ENCODE measurements around the gene PTPRM. TPM values are rescaled to one million over a fixed set of nuclear protein-coding genes. Genes with fewer than 3 reads are reported as not detected.

The PTPRM gene
- total RNA-seq, 1 donor from 2014 or later: 131 TPM

- H3K27me3 Mint-ChIP-seq (ENCODE audit: low read depth): no peaks in the 10 kb centered on the region
- H3K27ac Mint-ChIP-seq (ENCODE audit: unreplicated experiment): no peak overlapping the region
- no peaks in the 10 kb centered on the region for H3K4me1 Mint-ChIP-seq (ENCODE audit: low read depth)
- DNase-seq (ENCODE audit: low spot score): no peak
- peaks cover 6% of the 10 kb centered on the region for H3K36me3 Mint-ChIP-seq (ENCODE audit: low read depth)
- H3K4me3 Mint-ChIP-seq (ENCODE audit: unreplicated experiment): no peak overlapping the region
- no peaks in the 10 kb centered on the region for H3K9me3 Mint-ChIP-seq (ENCODE audit: low read depth)
- TF ChIP-seq, protein P1, sequence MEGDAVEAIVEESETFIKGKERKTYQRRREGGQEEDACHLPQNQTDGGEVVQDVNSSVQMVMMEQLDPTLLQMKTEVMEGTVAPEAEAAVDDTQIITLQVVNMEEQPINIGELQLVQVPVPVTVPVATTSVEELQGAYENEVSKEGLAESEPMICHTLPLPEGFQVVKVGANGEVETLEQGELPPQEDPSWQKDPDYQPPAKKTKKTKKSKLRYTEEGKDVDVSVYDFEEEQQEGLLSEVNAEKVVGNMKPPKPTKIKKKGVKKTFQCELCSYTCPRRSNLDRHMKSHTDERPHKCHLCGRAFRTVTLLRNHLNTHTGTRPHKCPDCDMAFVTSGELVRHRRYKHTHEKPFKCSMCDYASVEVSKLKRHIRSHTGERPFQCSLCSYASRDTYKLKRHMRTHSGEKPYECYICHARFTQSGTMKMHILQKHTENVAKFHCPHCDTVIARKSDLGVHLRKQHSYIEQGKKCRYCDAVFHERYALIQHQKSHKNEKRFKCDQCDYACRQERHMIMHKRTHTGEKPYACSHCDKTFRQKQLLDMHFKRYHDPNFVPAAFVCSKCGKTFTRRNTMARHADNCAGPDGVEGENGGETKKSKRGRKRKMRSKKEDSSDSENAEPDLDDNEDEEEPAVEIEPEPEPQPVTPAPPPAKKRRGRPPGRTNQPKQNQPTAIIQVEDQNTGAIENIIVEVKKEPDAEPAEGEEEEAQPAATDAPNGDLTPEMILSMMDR (IDR thresholded peaks at IDR 0.05): no peak
These were observed 732.2 kb downstream of the PTPRM start for GRCh38 chr18:8299054-8299980.

DNA sequence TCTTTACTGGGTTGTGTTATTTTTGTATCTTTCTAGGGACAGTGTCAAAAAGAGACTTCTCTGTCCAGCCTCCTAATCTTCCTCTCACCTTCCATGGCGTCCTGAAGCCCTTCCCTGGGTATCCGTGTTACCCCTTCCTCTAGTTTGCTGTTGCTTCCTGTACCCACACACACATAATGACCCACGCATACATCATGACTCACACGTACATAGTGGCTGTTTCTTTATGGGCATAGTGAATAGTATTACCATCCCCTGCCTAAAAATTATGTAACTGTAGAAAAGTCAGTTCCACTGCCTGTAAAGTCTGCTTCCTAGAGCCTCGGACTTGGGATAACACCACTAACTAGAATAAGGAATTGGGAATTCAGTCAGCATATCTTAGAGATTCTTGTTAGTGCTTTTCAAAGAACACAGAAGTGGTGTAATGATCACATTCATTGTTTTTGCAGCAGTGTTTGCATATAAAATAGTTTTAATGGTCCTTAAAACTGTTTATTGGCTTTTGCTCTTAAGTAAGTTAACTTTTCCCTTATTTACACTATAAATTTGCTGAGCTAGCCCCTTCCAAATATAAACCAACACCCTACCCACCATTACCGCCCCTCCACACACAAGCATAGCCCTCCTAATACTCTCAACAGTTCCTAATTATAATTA is 733.8 kb downstream of the PTPRM start:
- TF ChIP-seq, protein P1 (IDR thresholded peaks at IDR 0.05): no peak
- no peak for DNase-seq (ENCODE audit: low spot score)
- H3K4me3 Mint-ChIP-seq (ENCODE audit: unreplicated experiment): no peak overlapping the region
- no peaks in the 10 kb centered on the region for H3K36me3 Mint-ChIP-seq (ENCODE audit: low read depth)
- no peaks in the 10 kb centered on the region for H3K9me3 Mint-ChIP-seq (ENCODE audit: low read depth)
- no peaks in the 10 kb centered on the region for H3K27me3 Mint-ChIP-seq (ENCODE audit: low read depth)
- H3K4me1 Mint-ChIP-seq (ENCODE audit: low read depth): no peaks in the 10 kb centered on the region
- H3K27ac Mint-ChIP-seq (ENCODE audit: unreplicated experiment): no peak overlapping the region

DNA sequence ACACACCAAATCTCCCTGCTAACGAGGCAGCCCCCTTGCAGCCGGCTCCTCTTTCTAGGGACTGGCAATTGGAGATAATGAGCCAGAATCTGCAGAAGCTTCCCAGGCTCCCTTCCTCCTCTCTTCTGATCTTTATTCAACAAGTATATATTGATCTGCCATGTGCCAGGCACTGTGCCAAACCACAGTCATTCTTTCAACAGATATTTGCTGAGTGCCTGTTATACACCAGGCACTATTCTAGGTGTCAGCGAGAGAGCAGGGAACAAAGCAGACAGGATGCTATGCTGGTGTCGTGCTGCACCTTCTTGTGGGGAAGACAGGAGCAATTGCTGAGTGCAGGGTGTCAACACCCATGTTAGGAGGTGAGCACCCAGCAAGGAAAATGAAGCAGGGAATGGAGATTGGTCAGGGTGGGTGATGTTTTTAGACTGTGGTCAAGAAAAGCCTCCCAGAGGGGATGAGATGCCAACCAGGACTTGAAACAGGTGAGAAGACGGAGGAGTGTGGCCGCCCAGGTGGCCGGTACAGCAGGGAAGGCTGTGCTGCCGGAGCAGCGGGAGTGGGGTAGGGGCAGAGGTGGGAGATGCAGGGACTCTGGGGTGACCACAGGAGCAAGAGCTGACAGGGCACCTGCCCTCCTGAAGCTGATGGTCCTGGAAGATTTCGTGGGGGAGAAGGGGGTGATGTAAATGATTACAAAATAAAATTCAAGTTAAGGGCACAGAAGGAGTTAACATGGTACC is 734.5 kb downstream of the PTPRM start:
- DNase-seq (ENCODE audit: low spot score): no peak
- H3K36me3 Mint-ChIP-seq (ENCODE audit: low read depth): peaks cover 1% of the 10 kb centered on the region
- H3K4me3 Mint-ChIP-seq (ENCODE audit: unreplicated experiment): no peak overlapping the region

DNA sequence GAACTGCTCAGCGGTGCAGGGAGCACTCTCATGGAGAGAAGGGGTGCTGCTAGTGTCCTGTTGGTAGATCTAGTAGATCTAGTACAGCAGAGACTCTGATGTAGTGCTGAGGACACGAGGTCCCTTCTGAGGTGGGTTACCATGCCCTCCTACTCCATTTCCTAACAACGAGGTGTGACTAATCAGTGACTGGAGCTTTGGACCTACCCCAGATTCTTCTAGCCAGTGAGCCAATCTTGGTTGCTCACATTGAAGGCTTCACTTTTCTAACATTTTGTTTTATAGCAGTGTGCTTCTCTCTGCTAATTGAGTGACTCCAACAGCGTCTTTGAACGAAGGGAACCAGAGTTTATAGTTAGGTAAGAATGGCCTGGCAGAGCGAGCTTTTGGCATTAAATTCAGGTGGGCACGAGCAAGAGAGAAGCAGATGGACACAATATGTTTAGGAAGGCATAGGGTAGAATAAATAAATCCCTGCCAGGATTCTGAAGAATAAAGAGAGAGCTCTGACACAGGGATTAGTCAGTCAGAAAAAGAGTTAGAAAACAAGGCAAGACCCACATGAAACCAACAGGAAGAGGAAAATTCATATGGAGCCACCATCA is 736.1 kb downstream of the PTPRM start:
- no peaks in the 10 kb centered on the region for H3K9me3 Mint-ChIP-seq (ENCODE audit: low read depth)
- DNase-seq (ENCODE audit: low spot score): no peak

More for the DNA sequence above, 734.5 kb downstream of the PTPRM start:
- TF ChIP-seq, protein P1 (IDR thresholded peaks at IDR 0.05): no peak
- Mint-ChIP-seq H3K4me1 (ENCODE audit: low read depth) (peaks cover 2% of the 10 kb centered on the region), H3K9me3 (ENCODE audit: low read depth) (no peaks in the 10 kb centered on the region), H3K27me3 (ENCODE audit: low read depth) (no peaks in the 10 kb centered on the region), H3K27ac (ENCODE audit: unreplicated experiment) (no peak overlapping the region)

More for the DNA sequence above, 736.1 kb downstream of the PTPRM start:
- no peak overlapping the region for H3K4me3 Mint-ChIP-seq (ENCODE audit: unreplicated experiment)
- TF ChIP-seq, protein P1 (IDR thresholded peaks at IDR 0.05): no peak
- no peak overlapping the region for H3K27ac Mint-ChIP-seq (ENCODE audit: unreplicated experiment)
- H3K27me3 Mint-ChIP-seq (ENCODE audit: low read depth): no peaks in the 10 kb centered on the region
- peaks cover 6% of the 10 kb centered on the region for H3K4me1 Mint-ChIP-seq (ENCODE audit: low read depth)
- H3K36me3 Mint-ChIP-seq (ENCODE audit: low read depth): peaks cover 5% of the 10 kb centered on the region
